ENCODE results near the gene ZNF682.
"Not testable (repeated sequence)": the region's sequence is repeated elsewhere in the genome, so short reads cannot be mapped to it uniquely, and the experiment has no call there.

Gene ZNF682

GRCh38 chr19:20072936-20073335 is 33.6 kb upstream of the ZNF682 start:
- POLR2A ChIA-PET, result no interaction called here
- CTCF ChIA-PET, result no interaction called here
- DNase-seq (ENCODE audit: low read depth, low spot score), result no peak
- TF ChIP-seq CTCF (IDR thresholded peaks at IDR 0.05; ENCODE audit: insufficient read depth, low read length, missing control alignments), result no peak
- no peak overlapping the region for H3K4me3 ChIP-seq (ENCODE audit: low read depth, low read length)

- ChIA-PET POLR2A (no interaction called here), CTCF (no interaction called here)
- H3K4me3 ChIP-seq (ENCODE audit: low read depth, low read length), result no peak overlapping the region
- no peak for TF ChIP-seq CTCF (IDR thresholded peaks at IDR 0.05; ENCODE audit: insufficient read depth, low read length, missing control alignments)
- no peak for DNase-seq (ENCODE audit: low read depth, low spot score)
These were observed 31.4 kb upstream of the ZNF682 start for GRCh38 chr19:20070691-20071090.

GRCh38 chr19:20068559-20068958 is 29.3 kb upstream of the ZNF682 start:
- H3K4me3 ChIP-seq (ENCODE audit: low read depth, low read length); POLR2A ChIA-PET; DNase-seq (ENCODE audit: low read depth, low spot score); CTCF ChIA-PET: not testable (repeated sequence)

GRCh38 chr19:20067943-20068342 is 28.6 kb upstream of the ZNF682 start:
- POLR2A ChIA-PET, result no interaction called here
- no peak for DNase-seq (ENCODE audit: low read depth, low spot score)
- no peak overlapping the region for H3K4me3 ChIP-seq (ENCODE audit: low read depth, low read length)
- TF ChIP-seq CTCF (IDR thresholded peaks at IDR 0.05; ENCODE audit: insufficient read depth, low read length, missing control alignments), result no peak
- CTCF ChIA-PET, result no interaction called here

GRCh38 chr19:20066861-20067260 is 27.6 kb upstream of the ZNF682 start:
- POLR2A ChIA-PET, result no interaction called here
- H3K4me3 ChIP-seq (ENCODE audit: low read depth, low read length), result no peak overlapping the region
- no peak for DNase-seq (ENCODE audit: low read depth, low spot score)
- CTCF ChIA-PET, result no interaction called here
- no peak for TF ChIP-seq CTCF (IDR thresholded peaks at IDR 0.05; ENCODE audit: insufficient read depth, low read length, missing control alignments)

GRCh38 chr19:20060282-20060681 is 21.0 kb upstream of the ZNF682 start:
- no peak for DNase-seq (ENCODE audit: low read depth, low spot score)
- H3K4me3 ChIP-seq (ENCODE audit: low read depth, low read length), result no peak overlapping the region
- POLR2A ChIA-PET, result no interaction called here
- CTCF ChIA-PET, result no interaction called here
- no peak for TF ChIP-seq CTCF (IDR thresholded peaks at IDR 0.05; ENCODE audit: insufficient read depth, low read length, missing control alignments)

GRCh38 chr19:20058738-20059137 is 19.4 kb upstream of the ZNF682 start:
- H3K4me3 ChIP-seq (ENCODE audit: low read depth, low read length); CTCF ChIA-PET; POLR2A ChIA-PET: not testable (repeated sequence)

More at GRCh38 chr19:20058738-20059137, 19.4 kb upstream of the ZNF682 start:
- DNase-seq (ENCODE audit: low read depth, low spot score), result not testable (repeated sequence)
